HL-60 (cell line): ENCODE results near the gene SPAG17.

Experiments used
- DNase-seq, 2 experiments: peaks; one replicate each; pipeline ENCODE4 v3.0.0-alpha.2; 2010 to 2020; ENCODE audit warnings: low read depth in 1 of 2, low spot score in 1 of 2
- H3K27ac ChIP-seq: fragments of 250-450 bp; sonication (Bioruptor Pico); replicated peaks from 2 replicates; pipeline ENCODE4 v1.5.1; 2020; ENCODE audit warnings: mild to moderate bottlenecking, moderate library complexity
- H3K27me3 ChIP-seq: fragments of 250-450 bp; sonication (Bioruptor Pico); 2 replicates; pipeline ENCODE4 v1.5.1; 2021; ENCODE audit warnings: mild to moderate bottlenecking, moderate library complexity; ENCODE audit not compliant: insufficient read depth, poor library complexity, severe bottlenecking
- H3K4me3 ChIP-seq: replicated peaks from 2 replicates; pipeline ENCODE4 v1.5.1; 2011; ENCODE audit warnings: mild to moderate bottlenecking, control low read depth, low read length; ENCODE audit not compliant: insufficient read depth
- GABPA ChIP-seq: IDR thresholded peaks from 2 replicates; pipeline ENCODE4 v1.6.1; 2012; ENCODE audit warnings: low read depth
- POLR2AphosphoS5 ChIP-seq: IDR thresholded peaks from 2 replicates; pipeline ENCODE4 v1.6.1; 2012; ENCODE audit warnings: low read depth
- SPI1 ChIP-seq: IDR thresholded peaks from 2 replicates; pipeline ENCODE4 v1.6.1; 2012; ENCODE audit warnings: low read depth, mild to moderate bottlenecking, borderline replicate concordance
- TF ChIP-seq, protein P1 (sequence below): IDR thresholded peaks from one replicate; pipeline ENCODE4 v1.5.1; 2011; ENCODE audit warnings: low read length, control low read depth, inconsistent platforms; ENCODE audit not compliant: insufficient read depth
- TF ChIP-seq, protein P2 (sequence below): IDR thresholded peaks from 2 replicates; pipeline ENCODE4 v1.6.1; 2012; ENCODE audit warnings: low read depth; ENCODE audit not compliant: insufficient replicate concordance

The SPAG17 gene

DNA sequence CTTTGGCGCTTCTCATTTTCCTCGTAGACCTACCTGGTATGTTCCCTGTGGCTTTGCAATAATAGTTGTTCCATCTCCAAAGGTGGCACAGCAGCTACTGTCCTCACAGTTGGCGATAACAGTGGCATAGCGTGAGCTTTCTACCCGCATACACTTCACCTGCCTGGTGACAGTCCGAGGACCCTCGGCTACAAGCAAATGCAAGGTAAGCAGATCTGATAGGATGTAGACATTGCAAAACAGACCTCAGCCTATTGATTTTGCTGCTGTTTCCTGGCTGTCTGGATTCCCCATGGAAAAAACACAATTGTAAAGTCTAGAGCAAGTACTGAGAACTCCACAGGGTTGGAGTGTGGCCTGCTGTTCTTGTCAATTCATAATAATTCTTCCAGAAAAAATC is 177.0 kb downstream of the SPAG17 start:
- TF ChIP-seq, protein P1, sequence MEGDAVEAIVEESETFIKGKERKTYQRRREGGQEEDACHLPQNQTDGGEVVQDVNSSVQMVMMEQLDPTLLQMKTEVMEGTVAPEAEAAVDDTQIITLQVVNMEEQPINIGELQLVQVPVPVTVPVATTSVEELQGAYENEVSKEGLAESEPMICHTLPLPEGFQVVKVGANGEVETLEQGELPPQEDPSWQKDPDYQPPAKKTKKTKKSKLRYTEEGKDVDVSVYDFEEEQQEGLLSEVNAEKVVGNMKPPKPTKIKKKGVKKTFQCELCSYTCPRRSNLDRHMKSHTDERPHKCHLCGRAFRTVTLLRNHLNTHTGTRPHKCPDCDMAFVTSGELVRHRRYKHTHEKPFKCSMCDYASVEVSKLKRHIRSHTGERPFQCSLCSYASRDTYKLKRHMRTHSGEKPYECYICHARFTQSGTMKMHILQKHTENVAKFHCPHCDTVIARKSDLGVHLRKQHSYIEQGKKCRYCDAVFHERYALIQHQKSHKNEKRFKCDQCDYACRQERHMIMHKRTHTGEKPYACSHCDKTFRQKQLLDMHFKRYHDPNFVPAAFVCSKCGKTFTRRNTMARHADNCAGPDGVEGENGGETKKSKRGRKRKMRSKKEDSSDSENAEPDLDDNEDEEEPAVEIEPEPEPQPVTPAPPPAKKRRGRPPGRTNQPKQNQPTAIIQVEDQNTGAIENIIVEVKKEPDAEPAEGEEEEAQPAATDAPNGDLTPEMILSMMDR = no peak
- no peak for TF ChIP-seq SPI1
- TF ChIP-seq POLR2AphosphoS5 = no peak
- TF ChIP-seq, protein P2, sequence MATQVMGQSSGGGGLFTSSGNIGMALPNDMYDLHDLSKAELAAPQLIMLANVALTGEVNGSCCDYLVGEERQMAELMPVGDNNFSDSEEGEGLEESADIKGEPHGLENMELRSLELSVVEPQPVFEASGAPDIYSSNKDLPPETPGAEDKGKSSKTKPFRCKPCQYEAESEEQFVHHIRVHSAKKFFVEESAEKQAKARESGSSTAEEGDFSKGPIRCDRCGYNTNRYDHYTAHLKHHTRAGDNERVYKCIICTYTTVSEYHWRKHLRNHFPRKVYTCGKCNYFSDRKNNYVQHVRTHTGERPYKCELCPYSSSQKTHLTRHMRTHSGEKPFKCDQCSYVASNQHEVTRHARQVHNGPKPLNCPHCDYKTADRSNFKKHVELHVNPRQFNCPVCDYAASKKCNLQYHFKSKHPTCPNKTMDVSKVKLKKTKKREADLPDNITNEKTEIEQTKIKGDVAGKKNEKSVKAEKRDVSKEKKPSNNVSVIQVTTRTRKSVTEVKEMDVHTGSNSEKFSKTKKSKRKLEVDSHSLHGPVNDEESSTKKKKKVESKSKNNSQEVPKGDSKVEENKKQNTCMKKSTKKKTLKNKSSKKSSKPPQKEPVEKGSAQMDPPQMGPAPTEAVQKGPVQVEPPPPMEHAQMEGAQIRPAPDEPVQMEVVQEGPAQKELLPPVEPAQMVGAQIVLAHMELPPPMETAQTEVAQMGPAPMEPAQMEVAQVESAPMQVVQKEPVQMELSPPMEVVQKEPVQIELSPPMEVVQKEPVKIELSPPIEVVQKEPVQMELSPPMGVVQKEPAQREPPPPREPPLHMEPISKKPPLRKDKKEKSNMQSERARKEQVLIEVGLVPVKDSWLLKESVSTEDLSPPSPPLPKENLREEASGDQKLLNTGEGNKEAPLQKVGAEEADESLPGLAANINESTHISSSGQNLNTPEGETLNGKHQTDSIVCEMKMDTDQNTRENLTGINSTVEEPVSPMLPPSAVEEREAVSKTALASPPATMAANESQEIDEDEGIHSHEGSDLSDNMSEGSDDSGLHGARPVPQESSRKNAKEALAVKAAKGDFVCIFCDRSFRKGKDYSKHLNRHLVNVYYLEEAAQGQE = no peak
- TF ChIP-seq GABPA = no peak
- Histone ChIP-seq H3K27me3 (no peaks in the 10 kb centered on the region), H3K4me3 (no peak overlapping the region), H3K27ac (no peak overlapping the region)
- no peak for DNase-seq

GRCh38 chr1:118007391-118007790 is 177.6 kb downstream of the SPAG17 start:
- H3K4me3 ChIP-seq = no peak overlapping the region
- no peak for DNase-seq
- no peaks in the 10 kb centered on the region for H3K27me3 ChIP-seq
- TF ChIP-seq SPI1 = no peak
- TF ChIP-seq POLR2AphosphoS5 = no peak
- TF ChIP-seq, protein P1 = no peak
- TF ChIP-seq, protein P2 = no peak
- no peak for TF ChIP-seq GABPA
- no peak overlapping the region for H3K27ac ChIP-seq

- TF ChIP-seq, protein P1 = no peak
- TF ChIP-seq, protein P2 = no peak
- TF ChIP-seq GABPA (no peak), SPI1 (no peak), POLR2AphosphoS5 (no peak)
- H3K27me3 ChIP-seq = no peaks in the 10 kb centered on the region
- H3K4me3 ChIP-seq = no peak overlapping the region
- no peak for DNase-seq
- H3K27ac ChIP-seq = no peak overlapping the region
Measured at GRCh38 chr1:118004312-118004711, 180.7 kb downstream of the SPAG17 start.
